Gastroesophageal sphincter (tissue), 3 donors: Measurements from ENCODE around the gene NECTIN1.

Source experiments
- POLR2A ChIP-seq, 2 donors: fragments of 450-650 bp; IDR thresholded peaks; one replicate each; pipeline ENCODE4 v1.6.1; 2017; ENCODE audit warnings: antibody characterized with exemption in 2 of 2, mild to moderate bottlenecking in 2 of 2, moderate library complexity in 1 of 2
- POLR2AphosphoS5 ChIP-seq: sonication (generic); formaldehyde crosslinking; IDR thresholded peaks from one replicate; pipeline ENCODE4 v1.6.1; 2017; ENCODE audit warnings: antibody characterized with exemption
- TF ChIP-seq, protein P1 (sequence below), 4 experiments: fragments of 200-600 bp in 2 of 4; fragments of 450-650 bp in 2 of 4; sonication (generic) in 1 of 4; IDR thresholded peaks; one replicate each; pipeline ENCODE4 v1.5.1; 2017 to 2019; ENCODE audit warnings: antibody characterized with exemption in 4 of 4, mild to moderate bottlenecking in 2 of 4, moderate library complexity in 2 of 4

DNA sequence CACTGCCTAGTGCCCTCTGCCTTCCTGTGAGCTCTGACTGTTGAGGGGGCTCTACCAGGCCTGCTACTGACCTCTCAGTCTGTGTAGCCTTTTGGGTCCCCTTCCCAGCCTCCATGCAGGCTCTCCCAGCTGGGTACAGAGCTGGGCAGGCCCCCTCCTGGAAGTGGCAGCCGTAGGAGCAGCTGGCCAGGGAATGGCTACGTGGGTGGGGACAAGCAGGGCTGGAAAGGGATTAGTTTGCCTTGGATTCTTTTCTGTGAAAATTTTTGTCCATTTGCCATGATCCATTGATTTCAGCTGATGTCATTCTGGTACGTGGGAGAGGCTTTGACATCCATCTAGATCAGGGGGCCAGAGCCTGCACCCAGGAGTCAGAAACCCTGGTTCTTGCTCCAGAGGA, 23.9 kb upstream of the NECTIN1 start:
- TF ChIP-seq, protein P1, sequence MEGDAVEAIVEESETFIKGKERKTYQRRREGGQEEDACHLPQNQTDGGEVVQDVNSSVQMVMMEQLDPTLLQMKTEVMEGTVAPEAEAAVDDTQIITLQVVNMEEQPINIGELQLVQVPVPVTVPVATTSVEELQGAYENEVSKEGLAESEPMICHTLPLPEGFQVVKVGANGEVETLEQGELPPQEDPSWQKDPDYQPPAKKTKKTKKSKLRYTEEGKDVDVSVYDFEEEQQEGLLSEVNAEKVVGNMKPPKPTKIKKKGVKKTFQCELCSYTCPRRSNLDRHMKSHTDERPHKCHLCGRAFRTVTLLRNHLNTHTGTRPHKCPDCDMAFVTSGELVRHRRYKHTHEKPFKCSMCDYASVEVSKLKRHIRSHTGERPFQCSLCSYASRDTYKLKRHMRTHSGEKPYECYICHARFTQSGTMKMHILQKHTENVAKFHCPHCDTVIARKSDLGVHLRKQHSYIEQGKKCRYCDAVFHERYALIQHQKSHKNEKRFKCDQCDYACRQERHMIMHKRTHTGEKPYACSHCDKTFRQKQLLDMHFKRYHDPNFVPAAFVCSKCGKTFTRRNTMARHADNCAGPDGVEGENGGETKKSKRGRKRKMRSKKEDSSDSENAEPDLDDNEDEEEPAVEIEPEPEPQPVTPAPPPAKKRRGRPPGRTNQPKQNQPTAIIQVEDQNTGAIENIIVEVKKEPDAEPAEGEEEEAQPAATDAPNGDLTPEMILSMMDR (IDR thresholded peaks at IDR 0.05), result no peak
- no peak for TF ChIP-seq POLR2A (IDR thresholded peaks at IDR 0.05)
- no peak for TF ChIP-seq POLR2AphosphoS5
